HEK293T (cell line): Measurements from ENCODE around the gene OXSR1.

ENCODE experiments used
- CTCF ChIA-PET: fragments of 350-600 bp; formaldehyde crosslinking; extraction: SDS; loops from one replicate; lab custom pipeline; 2021; ENCODE audit warnings: antibody characterized with exemption, inconsistent platforms; lab: Yijun Ruan, JAX
- POLR2A ChIA-PET: fragments of 350-600 bp; formaldehyde crosslinking; extraction: SDS; loops from one replicate; lab custom pipeline; 2020; ENCODE audit warnings: antibody characterized with exemption, inconsistent platforms; lab: Yijun Ruan, JAX
- DNase-seq: peaks from one replicate; pipeline ENCODE4 v3.0.0; 2012; ENCODE audit warnings: mixed read lengths; ENCODE audit errors: extremely low spot score
- ARNT ChIP-seq: fragments of 450-650 bp; IDR thresholded peaks from 2 replicates; pipeline ENCODE4 v1.6.1; 2017; ENCODE audit warnings: mild to moderate bottlenecking
- BHLHE40 ChIP-seq: fragments of 450-650 bp; IDR thresholded peaks from 2 replicates; pipeline ENCODE4 v1.6.1; 2016; ENCODE audit warnings: mild to moderate bottlenecking, moderate library complexity, borderline replicate concordance
- CTBP1 ChIP-seq: fragments of 450-650 bp; IDR thresholded peaks from 2 replicates; pipeline ENCODE4 v1.6.1; 2016; ENCODE audit warnings: borderline replicate concordance
- ELF4 ChIP-seq: fragments of 450-650 bp; IDR thresholded peaks from 2 replicates; pipeline ENCODE4 v1.6.1; 2017; ENCODE audit warnings: antibody characterized with exemption
- FOXA1 ChIP-seq: fragments of 450-650 bp; IDR thresholded peaks from 2 replicates; pipeline ENCODE4 v1.6.1; 2016; ENCODE audit warnings: mild to moderate bottlenecking
- FOXK2 ChIP-seq: fragments of 450-650 bp; IDR thresholded peaks from 2 replicates; pipeline ENCODE4 v1.6.1; 2016; ENCODE audit warnings: mild to moderate bottlenecking
- FOXM1 ChIP-seq: fragments of 450-650 bp; IDR thresholded peaks from 2 replicates; pipeline ENCODE4 v1.6.1; 2017; ENCODE audit warnings: mild to moderate bottlenecking, borderline replicate concordance
- HDGF ChIP-seq: fragments of 450-650 bp; IDR thresholded peaks from 2 replicates; pipeline ENCODE4 v1.6.1; 2017; ENCODE audit warnings: antibody characterized with exemption, borderline replicate concordance
- L3MBTL2 ChIP-seq: fragments of 450-650 bp; conservative IDR thresholded peaks from 2 replicates; pipeline ENCODE4 v1.6.1; 2016; ENCODE audit warnings: mild to moderate bottlenecking
- LEF1 ChIP-seq: fragments of 450-650 bp; IDR thresholded peaks from 2 replicates; pipeline ENCODE4 v1.6.1; 2017; ENCODE audit warnings: mild to moderate bottlenecking, borderline replicate concordance
- NFRKB ChIP-seq: fragments of 450-650 bp; IDR thresholded peaks from 2 replicates; pipeline ENCODE4 v1.6.1; 2016; ENCODE audit warnings: mild to moderate bottlenecking, moderate library complexity
- SP1 ChIP-seq: fragments of 450-650 bp; IDR thresholded peaks from 2 replicates; pipeline ENCODE4 v1.6.1; 2017
- SUZ12 ChIP-seq: fragments of 450-650 bp; IDR thresholded peaks from 2 replicates; pipeline ENCODE4 v1.6.1; 2016; ENCODE audit warnings: mild to moderate bottlenecking
- TARDBP ChIP-seq: fragments of 450-650 bp; IDR thresholded peaks from 2 replicates; pipeline ENCODE4 v1.6.1; 2016
- ZNF384 ChIP-seq: fragments of 450-650 bp; IDR thresholded peaks from 2 replicates; pipeline ENCODE4 v1.6.1; 2016
- TF ChIP-seq, protein P1 (sequence below): fragments of 450-650 bp; IDR thresholded peaks from 2 replicates; pipeline ENCODE4 v1.6.1; 2016

The OXSR1 gene

DNA sequence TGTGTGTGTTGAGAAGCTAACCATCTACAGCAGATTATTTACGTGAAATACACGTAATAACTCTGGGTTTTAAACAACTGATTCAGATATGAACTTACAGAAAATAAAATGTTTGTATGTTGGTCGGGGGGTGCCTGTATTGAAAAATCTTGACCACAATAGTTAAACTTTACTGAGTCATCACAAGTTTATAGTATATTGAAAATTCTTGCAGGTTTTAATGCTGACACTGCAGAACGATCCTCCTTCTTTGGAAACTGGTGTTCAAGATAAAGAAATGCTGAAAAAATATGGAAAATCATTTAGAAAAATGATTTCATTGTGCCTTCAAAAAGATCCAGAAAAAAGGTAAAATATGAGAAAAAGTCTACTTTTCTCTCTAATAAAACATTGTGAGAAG, 59.0 kb downstream of the OXSR1 start:
- TF ChIP-seq FOXM1 (no peak), CTBP1 (no peak), L3MBTL2 (no peak), FOXA1 (no peak)
- ChIA-PET CTCF (no interaction called here), POLR2A (no interaction called here)
- DNase-seq: no peak

DNA sequence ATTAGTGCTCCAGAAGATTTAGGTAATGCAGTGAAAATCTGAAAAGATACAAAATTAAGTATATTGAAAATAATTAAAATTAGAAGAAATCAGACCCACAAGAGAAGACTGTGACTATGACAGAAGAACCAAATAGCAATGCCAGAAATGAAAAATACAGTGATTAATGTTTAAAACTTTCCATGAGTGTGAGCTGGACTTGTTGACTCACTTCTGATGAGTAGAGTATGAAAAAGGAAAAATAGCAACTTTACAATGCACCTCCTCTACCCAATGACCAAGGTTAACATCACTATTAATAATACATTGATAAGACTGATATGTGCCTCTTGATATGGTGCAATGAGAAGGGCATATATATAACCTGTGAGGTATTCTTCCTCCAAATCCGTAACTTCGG, 60.9 kb downstream of the OXSR1 start:
- TF ChIP-seq ELF4: no peak
- TF ChIP-seq FOXM1: no peak
- no peak for TF ChIP-seq FOXK2
- no peak for TF ChIP-seq NFRKB
- TF ChIP-seq, protein P1, sequence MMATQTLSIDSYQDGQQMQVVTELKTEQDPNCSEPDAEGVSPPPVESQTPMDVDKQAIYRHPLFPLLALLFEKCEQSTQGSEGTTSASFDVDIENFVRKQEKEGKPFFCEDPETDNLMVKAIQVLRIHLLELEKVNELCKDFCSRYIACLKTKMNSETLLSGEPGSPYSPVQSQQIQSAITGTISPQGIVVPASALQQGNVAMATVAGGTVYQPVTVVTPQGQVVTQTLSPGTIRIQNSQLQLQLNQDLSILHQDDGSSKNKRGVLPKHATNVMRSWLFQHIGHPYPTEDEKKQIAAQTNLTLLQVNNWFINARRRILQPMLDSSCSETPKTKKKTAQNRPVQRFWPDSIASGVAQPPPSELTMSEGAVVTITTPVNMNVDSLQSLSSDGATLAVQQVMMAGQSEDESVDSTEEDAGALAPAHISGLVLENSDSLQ: no peak
- TF ChIP-seq TARDBP: no peak
- TF ChIP-seq SUZ12: no peak
- no peak for TF ChIP-seq HDGF
- no peak for TF ChIP-seq BHLHE40
- no peak for TF ChIP-seq FOXA1
- TF ChIP-seq LEF1: no peak
- TF ChIP-seq ARNT: no peak
- no peak for TF ChIP-seq L3MBTL2
- TF ChIP-seq ZNF384: no peak
- TF ChIP-seq SP1: no peak
- TF ChIP-seq CTBP1: no peak
- POLR2A ChIA-PET: no interaction called here
- CTCF ChIA-PET: interaction anchor here (0.7 kb wide), 1 partner anchor 10 kb away, joined by 3 read pairs; no protein-coding TSS in a partner anchor
- DNase-seq: no peak

DNA sequence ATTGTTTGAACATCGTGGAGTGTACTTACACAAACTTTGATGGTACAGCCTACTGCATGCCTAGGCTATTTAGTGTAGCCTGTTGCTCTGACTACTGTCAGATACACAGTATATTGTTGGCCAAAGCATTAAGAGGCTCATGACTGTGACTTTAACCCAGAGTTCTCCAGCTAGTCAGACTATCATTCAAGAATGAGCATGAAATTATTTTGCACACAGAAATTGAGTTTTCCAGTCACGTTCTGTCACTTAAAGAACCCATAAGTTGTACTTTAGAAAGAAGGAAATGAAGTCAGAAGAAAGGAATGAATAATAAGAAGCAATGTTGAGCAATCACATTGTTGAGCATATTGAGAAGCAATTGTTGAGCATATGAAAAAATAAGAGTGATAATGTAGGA, 62.7 kb downstream of the OXSR1 start:
- ChIA-PET POLR2A (no interaction called here), CTCF (interaction anchor here (0.6 kb wide), 1 partner anchor 903 kb away, joined by 5 read pairs; no protein-coding TSS in a partner anchor)
- TF ChIP-seq FOXK2 (no peak), LEF1 (no peak), ZNF384 (no peak), FOXA1 (no peak), TARDBP (no peak), ELF4 (no peak), HDGF (no peak), ARNT (no peak), BHLHE40 (no peak), SP1 (no peak), NFRKB (no peak), L3MBTL2 (no peak), FOXM1 (no peak), SUZ12 (no peak), CTBP1 (no peak)
- TF ChIP-seq, protein P1: no peak
- no peak for DNase-seq

DNA sequence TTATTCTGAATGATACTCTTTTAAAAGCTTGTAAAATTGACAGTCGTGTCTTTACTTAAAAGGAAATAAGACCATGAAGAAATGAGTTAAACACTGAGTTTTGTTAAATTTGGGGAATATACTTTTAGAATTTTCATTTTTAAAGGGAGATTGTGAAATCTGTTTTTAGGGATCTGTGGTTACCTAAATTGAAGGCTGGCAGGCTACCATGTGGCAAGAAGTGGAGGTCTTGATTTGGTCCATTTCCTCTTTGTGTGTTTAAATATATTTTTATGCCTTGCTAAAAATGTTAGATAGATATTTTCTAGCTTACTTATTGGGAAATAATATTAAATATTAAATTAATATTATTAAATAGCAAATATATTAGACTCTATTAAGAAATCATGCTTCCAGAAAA, 63.7 kb downstream of the OXSR1 start:
- no peak for TF ChIP-seq ZNF384
- no peak for TF ChIP-seq TARDBP
- TF ChIP-seq ARNT: no peak
- no peak for TF ChIP-seq L3MBTL2
- no peak for TF ChIP-seq BHLHE40
- TF ChIP-seq SP1: no peak
- TF ChIP-seq CTBP1: no peak
- no peak for TF ChIP-seq NFRKB
- TF ChIP-seq HDGF: no peak
- TF ChIP-seq ELF4: no peak
- TF ChIP-seq, protein P1: no peak
- TF ChIP-seq LEF1: no peak
- no peak for TF ChIP-seq FOXK2
- TF ChIP-seq FOXA1: no peak
- no peak for TF ChIP-seq SUZ12
- TF ChIP-seq FOXM1: no peak
- ChIA-PET CTCF (no interaction called here), POLR2A (no interaction called here)
- DNase-seq: no peak

DNA sequence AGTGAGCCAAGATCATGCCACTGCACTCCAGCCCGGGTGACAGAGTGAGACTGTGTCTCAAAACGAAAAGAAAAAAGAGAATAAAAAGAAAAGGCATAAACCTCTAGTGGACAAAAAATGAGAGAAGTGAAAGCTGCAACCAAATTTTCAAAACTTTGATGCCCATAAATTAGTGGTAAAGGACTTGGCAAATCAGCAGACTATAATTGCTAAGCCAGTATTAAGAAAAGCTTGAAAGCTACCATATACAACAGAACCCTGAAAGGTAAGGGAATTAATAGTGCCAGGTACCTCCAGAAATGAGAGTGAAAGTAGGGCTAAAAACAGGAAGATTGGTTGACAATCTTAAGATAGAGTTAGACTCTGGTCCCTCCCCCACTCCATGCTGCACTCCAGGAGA, 67.4 kb downstream of the OXSR1 start:
- TF ChIP-seq ELF4 (no peak), FOXA1 (no peak), CTBP1 (no peak), SP1 (no peak)
- no peak for DNase-seq
- ChIA-PET CTCF (interaction anchor here (0.5 to 1.0 kb wide), 2 partner anchors 13 to 322 kb away, joined by 3 read pairs; no protein-coding TSS in a partner anchor), POLR2A (no interaction called here)

DNA sequence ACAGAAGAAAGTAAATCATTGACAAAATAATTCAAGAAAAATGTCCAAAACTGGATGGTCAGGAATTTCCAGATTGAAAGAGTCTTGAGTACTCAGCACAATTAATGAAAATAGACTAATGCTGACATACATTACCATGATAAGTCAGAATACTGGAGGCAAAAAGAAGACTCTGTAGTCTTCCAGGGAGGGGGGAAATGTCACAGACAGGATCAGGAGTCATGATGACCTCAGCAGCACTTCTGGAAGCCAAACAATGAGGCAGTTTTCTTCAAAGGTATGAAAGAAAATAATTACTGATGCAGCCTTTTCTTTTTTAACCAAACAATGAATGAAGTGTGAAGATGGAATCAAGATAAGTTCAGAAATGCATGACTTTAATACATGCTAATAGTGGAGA, 70.1 kb downstream of the OXSR1 start:
- POLR2A ChIA-PET: no interaction called here
- no peak for DNase-seq
- TF ChIP-seq SUZ12: no peak
- no peak for TF ChIP-seq ELF4
- TF ChIP-seq FOXA1: no peak
- no peak for TF ChIP-seq SP1
- no peak for TF ChIP-seq FOXM1
- no peak for TF ChIP-seq L3MBTL2
- no peak for TF ChIP-seq ARNT
- TF ChIP-seq HDGF: no peak
- no peak for TF ChIP-seq NFRKB
- no peak for TF ChIP-seq TARDBP
- TF ChIP-seq FOXK2: no peak
- no peak for TF ChIP-seq ZNF384
- TF ChIP-seq, protein P1: no peak
- no peak for TF ChIP-seq LEF1
- no peak for TF ChIP-seq BHLHE40
- TF ChIP-seq CTBP1: no peak
- CTCF ChIA-PET: no interaction called here
